ENCODE data around the gene CYB561.

- TF ChIP-seq CTCF (IDR thresholded peaks at IDR 0.05; ENCODE audit: low read length) (no peak), EZH2phosphoT487 (IDR thresholded peaks at IDR 0.05; ENCODE audit: low read length) (no peak), EZH2 (optimal IDR thresholded peaks at IDR 0.05; ENCODE audit: low read depth, low read length) (no peak)
These were observed 19.8 kb downstream of the CYB561 start for GRCh38 chr17:63426041-63426916.

Data from MM.1S (cell line).